HepG2 (cell line): Measurements from ENCODE around the gene TCP11L1. TPM values are rescaled to one million over a fixed set of nuclear protein-coding genes. Genes with fewer than 3 reads are reported as not detected.
A peak's percentile ranks its signal among the peaks of the same experiment; 100 is the strongest.

ENCODE experiments used
- ATF5 ChIP-seq: sonication (generic); formaldehyde crosslinking; IDR thresholded peaks from 2 replicates; pipeline ENCODE4 v1.4.0; 2020; ENCODE audit warnings: mild to moderate bottlenecking, low read depth, missing genetic modification reagents
- CSRNP1 ChIP-seq: sonication (generic); formaldehyde crosslinking; IDR thresholded peaks from 2 replicates; pipeline ENCODE4 v1.8.1; 2023; ENCODE audit warnings: mild to moderate bottlenecking, missing genetic modification reagents
- EHMT2 ChIP-seq: fragments of 200-600 bp; sonication (generic); IDR thresholded peaks from 2 replicates; pipeline ENCODE4 v1.7.0; 2017; ENCODE audit warnings: antibody characterized with exemption, low read depth, low read length, borderline replicate concordance
- LCORL ChIP-seq, 2 experiments: fragments of 450-650 bp in 1 of 2; sonication (generic) in 1 of 2; formaldehyde crosslinking in 1 of 2; IDR thresholded peaks; 2 replicates each; pipeline versions ENCODE4 v1.5.0 to v1.6.1; 2017 to 2020; ENCODE audit warnings: antibody characterized with exemption in 1 of 2, missing genetic modification reagents in 1 of 2
- MTA1 ChIP-seq: sonication (generic); formaldehyde crosslinking; IDR thresholded peaks from 2 replicates; pipeline ENCODE4 v1.4.0; 2020; ENCODE audit warnings: missing genetic modification reagents, mild to moderate bottlenecking, borderline replicate concordance
- NFATC3 ChIP-seq: sonication (generic); formaldehyde crosslinking; IDR thresholded peaks from 2 replicates; pipeline ENCODE4 v1.5.1; 2020; ENCODE audit warnings: mild to moderate bottlenecking, missing genetic modification reagents
- SIN3B ChIP-seq: fragments of 150-350 bp; IDR thresholded peaks from 2 replicates; pipeline ENCODE4 v1.6.1; 2014; ENCODE audit warnings: low read length
- TFDP1 ChIP-seq: IDR thresholded peaks from 2 replicates; pipeline ENCODE4 v1.6.1; 2016; ENCODE audit warnings: missing compliant biosample characterization, missing genetic modification reagents, borderline replicate concordance
- ZC3H13 ChIP-seq: sonication (generic); formaldehyde crosslinking; IDR thresholded peaks from 2 replicates; pipeline ENCODE4 v1.8.1; 2023; ENCODE audit warnings: mild to moderate bottlenecking, missing genetic modification reagents, moderate library complexity
- ZNF274 ChIP-seq: sonication (generic); formaldehyde crosslinking; IDR thresholded peaks from 2 replicates; pipeline ENCODE4 v1.5.1; 2020; ENCODE audit warnings: mild to moderate bottlenecking, missing genetic modification reagents
- ZNF543 ChIP-seq: sonication (generic); formaldehyde crosslinking; IDR thresholded peaks from 2 replicates; pipeline ENCODE4 v1.4.0; 2020; ENCODE audit warnings: mild to moderate bottlenecking, missing genetic modification reagents
- ZNF576 ChIP-seq: sonication (generic); formaldehyde crosslinking; IDR thresholded peaks from 2 replicates; pipeline ENCODE4 v1.4.0; 2020; ENCODE audit warnings: mild to moderate bottlenecking, missing genetic modification reagents
- ZNF629 ChIP-seq: sonication (generic); formaldehyde crosslinking; conservative IDR thresholded peaks from 2 replicates; pipeline ENCODE4 v1.5.0; 2020; ENCODE audit warnings: missing genetic modification reagents
- ZNF790 ChIP-seq: sonication (generic); formaldehyde crosslinking; IDR thresholded peaks from 2 replicates; pipeline ENCODE4 v1.8.0; 2022; ENCODE audit warnings: missing genetic modification reagents, mild to moderate bottlenecking, borderline replicate concordance
- polyA plus RNA-seq, 8 experiments: library from polyadenylated mRNA; depleted of rRNA in 3 of 8; stranded (reverse) in 7 of 8; unstranded in 1 of 8; fragments of >200 nt; fragmentation: Illumina TruSeq in 4 of 8; extraction: Trizol in 4 of 8; gene quantifications; 2 replicates each; pipeline versions ENCODE4 v1.2.1 to v1.2.3, GENCODE V29; 2011 to 2016; ENCODE audit warnings: low read depth in 4 of 8, missing spikeins in 1 of 8, mixed read lengths in 1 of 8; ENCODE audit not compliant: insufficient read depth in 1 of 8
- total RNA-seq, 5 experiments: library from RNA; depleted of rRNA; stranded (reverse); fragments of >200 nt; fragmentation: Illumina TruSeq; extraction: Trizol; gene quantifications; 2 replicates each; pipeline ENCODE4 v1.2.3, GENCODE V29; 2016; ENCODE audit warnings: low read depth in 1 of 5
- TF ChIP-seq, protein P1 (sequence below): sonication (generic); formaldehyde crosslinking; IDR thresholded peaks from 2 replicates; pipeline ENCODE4 v1.5.0; 2020; ENCODE audit warnings: missing genetic modification reagents
- TF ChIP-seq, protein P2 (sequence below): sonication (generic); formaldehyde crosslinking; IDR thresholded peaks from 2 replicates; pipeline ENCODE4 v1.5.0; 2020; ENCODE audit warnings: missing genetic modification reagents, mild to moderate bottlenecking, borderline replicate concordance
- TF ChIP-seq, protein P3 (sequence below): sonication (generic); formaldehyde crosslinking; conservative IDR thresholded peaks from 2 replicates; pipeline ENCODE4 v1.8.0; 2022; ENCODE audit warnings: low read depth, missing genetic modification reagents
- TF ChIP-seq, protein P4 (sequence below): sonication (generic); formaldehyde crosslinking; IDR thresholded peaks from 2 replicates; pipeline ENCODE4 v1.4.0; 2020; ENCODE audit warnings: mild to moderate bottlenecking, missing genetic modification reagents

The TCP11L1 gene
- total and polyA plus RNA-seq, 2 of the 13 experiments (the other 11 are each of a cell fraction or from before 2014, with no cell fraction given), result 7.9 to 10.1 TPM

GRCh38 chr11:33039274-33040032 is at the start of gene TCP11L1 (continued):
- TF ChIP-seq ZNF629 (CRISPR knock-in tag) (no peak; the same call in 1 of the 2 replicates), ZNF576 (CRISPR knock-in tag) (no peak), SIN3B (no peak), ZNF274 (CRISPR knock-in tag) (no peak), ATF5 (CRISPR knock-in tag) (0 out of 2 replicates have a peak, but pooled peaks have one; percentile 50), ZNF543 (CRISPR knock-in tag) (peak; percentile 57; the same call in 1 of the 2 replicates), MTA1 (peak; percentile 39; the same call in 1 of the 2 replicates), NFATC3 (CRISPR knock-in tag) (no peak), ZNF790 (CRISPR knock-in tag) (peak; percentile 70), ZC3H13 (CRISPR knock-in tag) (peak; percentile 78; the same call in 1 of the 2 replicates), EHMT2 (no peak), TFDP1 (CRISPR knock-in tag) (no peak; the same call in 1 of the 2 replicates), LCORL (IDR thresholded peaks at IDR 0.05) (no peak), LCORL (CRISPR knock-in tag; IDR thresholded peaks at IDR 0.05) (0 out of 2 replicates have a peak, but pooled peaks have one; percentile 26), CSRNP1 (CRISPR knock-in tag) (no peak)
- TF ChIP-seq, protein P1, sequence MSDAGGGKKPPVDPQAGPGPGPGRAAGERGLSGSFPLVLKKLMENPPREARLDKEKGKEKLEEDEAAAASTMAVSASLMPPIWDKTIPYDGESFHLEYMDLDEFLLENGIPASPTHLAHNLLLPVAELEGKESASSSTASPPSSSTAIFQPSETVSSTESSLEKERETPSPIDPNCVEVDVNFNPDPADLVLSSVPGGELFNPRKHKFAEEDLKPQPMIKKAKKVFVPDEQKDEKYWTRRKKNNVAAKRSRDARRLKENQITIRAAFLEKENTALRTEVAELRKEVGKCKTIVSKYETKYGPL, result no peak
- TF ChIP-seq, protein P2, sequence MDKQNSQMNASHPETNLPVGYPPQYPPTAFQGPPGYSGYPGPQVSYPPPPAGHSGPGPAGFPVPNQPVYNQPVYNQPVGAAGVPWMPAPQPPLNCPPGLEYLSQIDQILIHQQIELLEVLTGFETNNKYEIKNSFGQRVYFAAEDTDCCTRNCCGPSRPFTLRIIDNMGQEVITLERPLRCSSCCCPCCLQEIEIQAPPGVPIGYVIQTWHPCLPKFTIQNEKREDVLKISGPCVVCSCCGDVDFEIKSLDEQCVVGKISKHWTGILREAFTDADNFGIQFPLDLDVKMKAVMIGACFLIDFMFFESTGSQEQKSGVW, result no peak
- TF ChIP-seq, protein P3, sequence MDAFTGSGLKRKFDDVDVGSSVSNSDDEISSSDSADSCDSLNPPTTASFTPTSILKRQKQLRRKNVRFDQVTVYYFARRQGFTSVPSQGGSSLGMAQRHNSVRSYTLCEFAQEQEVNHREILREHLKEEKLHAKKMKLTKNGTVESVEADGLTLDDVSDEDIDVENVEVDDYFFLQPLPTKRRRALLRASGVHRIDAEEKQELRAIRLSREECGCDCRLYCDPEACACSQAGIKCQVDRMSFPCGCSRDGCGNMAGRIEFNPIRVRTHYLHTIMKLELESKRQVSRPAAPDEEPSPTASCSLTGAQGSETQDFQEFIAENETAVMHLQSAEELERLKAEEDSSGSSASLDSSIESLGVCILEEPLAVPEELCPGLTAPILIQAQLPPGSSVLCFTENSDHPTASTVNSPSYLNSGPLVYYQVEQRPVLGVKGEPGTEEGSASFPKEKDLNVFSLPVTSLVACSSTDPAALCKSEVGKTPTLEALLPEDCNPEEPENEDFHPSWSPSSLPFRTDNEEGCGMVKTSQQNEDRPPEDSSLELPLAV (CRISPR knock-in tag), result no peak
- TF ChIP-seq, protein P4, sequence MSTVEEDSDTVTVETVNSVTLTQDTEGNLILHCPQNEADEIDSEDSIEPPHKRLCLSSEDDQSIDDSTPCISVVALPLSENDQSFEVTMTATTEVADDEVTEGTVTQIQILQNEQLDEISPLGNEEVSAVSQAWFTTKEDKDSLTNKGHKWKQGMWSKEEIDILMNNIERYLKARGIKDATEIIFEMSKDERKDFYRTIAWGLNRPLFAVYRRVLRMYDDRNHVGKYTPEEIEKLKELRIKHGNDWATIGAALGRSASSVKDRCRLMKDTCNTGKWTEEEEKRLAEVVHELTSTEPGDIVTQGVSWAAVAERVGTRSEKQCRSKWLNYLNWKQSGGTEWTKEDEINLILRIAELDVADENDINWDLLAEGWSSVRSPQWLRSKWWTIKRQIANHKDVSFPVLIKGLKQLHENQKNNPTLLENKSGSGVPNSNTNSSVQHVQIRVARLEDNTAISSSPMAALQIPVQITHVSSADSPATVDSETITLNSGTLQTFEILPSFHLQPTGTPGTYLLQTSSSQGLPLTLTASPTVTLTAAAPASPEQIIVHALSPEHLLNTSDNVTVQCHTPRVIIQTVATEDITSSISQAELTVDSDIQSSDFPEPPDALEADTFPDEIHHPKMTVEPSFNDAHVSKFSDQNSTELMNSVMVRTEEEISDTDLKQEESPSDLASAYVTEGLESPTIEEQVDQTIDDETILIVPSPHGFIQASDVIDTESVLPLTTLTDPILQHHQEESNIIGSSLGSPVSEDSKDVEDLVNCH (CRISPR knock-in tag), result no peak
